Neutrophil (primary cell): ENCODE measurements around the gene GPX6.

ENCODE experiments used
- H3K27ac ChIP-seq: fragments of 200-600 bp; sonication (generic); 2 replicates; pipeline ENCODE4 v1.5.1; 2016; ENCODE audit warnings: mild to moderate bottlenecking, moderate library complexity
- H3K27me3 ChIP-seq: fragments of 200-600 bp; sonication (generic); 2 replicates; pipeline ENCODE4 v1.6.0; 2016; ENCODE audit warnings: mild to moderate bottlenecking
- H3K36me3 ChIP-seq: fragments of 200-600 bp; sonication (generic); 2 replicates; pipeline ENCODE4 v1.5.1; 2017
- H3K4me1 ChIP-seq, 2 experiments: fragments of 200-600 bp in 1 of 2; sonication (generic) in 1 of 2; 1 replicate in 1 of 2; 2 replicates in 1 of 2; pipeline versions ENCODE4 v1.5.1 to v1.6.1; 2013 to 2016; ENCODE audit warnings: low read depth in 1 of 2, low read length in 1 of 2, mild to moderate bottlenecking in 1 of 2, moderate library complexity in 1 of 2; ENCODE audit not compliant: control insufficient read depth in 1 of 2, insufficient read depth in 1 of 2
- H3K4me3 ChIP-seq, 2 experiments: fragments of 200-600 bp in 1 of 2; sonication (generic) in 1 of 2; 1 replicate in 1 of 2; 2 replicates in 1 of 2; pipeline ENCODE4 v1.5.1; 2013 to 2016; ENCODE audit warnings: low read depth in 1 of 2, low read length in 1 of 2, mild to moderate bottlenecking in 1 of 2, moderate library complexity in 1 of 2
- H3K9me3 ChIP-seq: fragments of 200-600 bp; sonication (generic); 2 replicates; pipeline ENCODE4 v1.5.1; 2016
- CTCF ChIP-seq: fragments of 200-600 bp; sonication (generic); IDR thresholded peaks from 2 replicates; pipeline ENCODE4 v1.5.1; 2016; ENCODE audit warnings: antibody characterized with exemption

Gene GPX6

GRCh38 chr6:28490205-28490890, 25.2 kb downstream of the GPX6 start:
- H3K4me3 ChIP-seq: no peak overlapping the region
- no peaks in the 10 kb centered on the region for H3K4me1 ChIP-seq
- no peaks in the 10 kb centered on the region for H3K9me3 ChIP-seq
- peaks cover 78% of the 10 kb centered on the region for H3K27me3 ChIP-seq
- no peaks in the 10 kb centered on the region for H3K36me3 ChIP-seq
- TF ChIP-seq CTCF: no peak
- no peak overlapping the region for H3K27ac ChIP-seq

GRCh38 chr6:28489366-28490204, 26.0 kb downstream of the GPX6 start:
- TF ChIP-seq CTCF: no peak
- no peak overlapping the region for H3K27ac ChIP-seq
- H3K9me3 ChIP-seq: no peaks in the 10 kb centered on the region
- H3K4me1 ChIP-seq: no peaks in the 10 kb centered on the region
- no peaks in the 10 kb centered on the region for H3K36me3 ChIP-seq
- no peak overlapping the region for H3K4me3 ChIP-seq
- H3K27me3 ChIP-seq: peaks cover 75% of the 10 kb centered on the region

- Histone ChIP-seq H3K4me1 (no peaks in the 10 kb centered on the region), H3K9me3 (no peaks in the 10 kb centered on the region), H3K27ac (no peak overlapping the region), H3K4me3 (no peak overlapping the region), H3K36me3 (no peaks in the 10 kb centered on the region), H3K27me3 (peaks cover 72% of the 10 kb centered on the region)
- no peak for TF ChIP-seq CTCF
Measured at GRCh38 chr6:28488916-28489365, 26.7 kb downstream of the GPX6 start.

GRCh38 chr6:28486988-28487742, 28.4 kb downstream of the GPX6 start:
- no peaks in the 10 kb centered on the region for H3K36me3 ChIP-seq
- no peaks in the 10 kb centered on the region for H3K4me1 ChIP-seq
- H3K27me3 ChIP-seq: peaks cover 59% of the 10 kb centered on the region
- TF ChIP-seq CTCF: no peak
- no peak overlapping the region for H3K27ac ChIP-seq
- no peaks in the 10 kb centered on the region for H3K9me3 ChIP-seq
- H3K4me3 ChIP-seq: no peak overlapping the region

GRCh38 chr6:28486533-28486932, 29.1 kb downstream of the GPX6 start:
- Histone ChIP-seq H3K36me3 (no peaks in the 10 kb centered on the region), H3K4me1 (no peaks in the 10 kb centered on the region), H3K9me3 (no peaks in the 10 kb centered on the region), H3K27me3 (peaks cover 52% of the 10 kb centered on the region), H3K4me3 (no peak overlapping the region), H3K27ac (no peak overlapping the region)
- no peak for TF ChIP-seq CTCF
